Stimulated activated CD8-positive, alpha-beta memory T cell treated with anti-CD3 and anti-CD28 coated beads, Interleukin-15, amount 100 ng/mL, for 4 hours (primary cell): Measurements from ENCODE around the gene MAD1L1.

Experiments used
- DNase-seq, 2 donors: peaks; one replicate each; pipeline ENCODE4 v3.0.0-alpha.2; 2020; ENCODE audit warnings: low read depth in 2 of 2

MAD1L1 gene

DNA sequence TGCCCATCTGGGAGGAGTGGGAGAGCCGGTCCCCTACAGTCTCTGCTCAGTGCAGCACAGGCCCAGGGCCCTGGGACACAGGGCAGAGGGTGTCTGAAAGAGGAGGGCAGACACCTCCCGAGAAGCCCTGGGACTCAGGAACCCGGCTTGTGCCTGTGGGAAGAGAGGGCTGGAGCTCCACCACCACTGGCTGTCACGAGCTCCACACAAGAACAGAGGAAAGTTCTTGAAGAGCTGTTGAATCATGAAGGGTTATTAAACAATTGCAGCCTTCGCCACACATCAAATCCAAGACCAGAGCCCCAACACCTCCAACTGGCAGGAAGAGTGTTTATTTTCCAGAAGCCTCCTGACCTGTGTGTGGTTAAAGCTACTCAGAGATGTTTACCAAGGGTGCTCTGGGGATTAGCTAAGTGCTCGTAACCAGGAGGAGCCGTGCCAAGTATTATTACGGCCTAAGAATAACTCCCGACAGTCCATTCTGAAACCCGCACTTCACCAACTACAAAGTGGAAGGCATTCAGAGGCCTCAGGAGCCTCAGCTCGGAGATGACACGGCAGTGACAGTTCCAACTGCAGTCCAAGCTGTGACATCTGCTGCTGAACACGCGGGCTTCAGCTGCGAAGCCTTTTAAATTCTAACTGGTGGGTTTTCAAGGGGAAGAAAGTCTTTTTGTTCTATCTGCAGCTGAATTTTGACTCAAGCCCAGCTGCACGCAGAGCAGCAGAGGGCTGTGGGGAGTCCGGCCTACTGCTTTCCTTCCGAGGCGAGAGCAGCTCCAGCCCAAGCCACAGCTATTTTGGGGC is 75.1 kb downstream of the MAD1L1 start:
- DNase-seq = no peak

DNA sequence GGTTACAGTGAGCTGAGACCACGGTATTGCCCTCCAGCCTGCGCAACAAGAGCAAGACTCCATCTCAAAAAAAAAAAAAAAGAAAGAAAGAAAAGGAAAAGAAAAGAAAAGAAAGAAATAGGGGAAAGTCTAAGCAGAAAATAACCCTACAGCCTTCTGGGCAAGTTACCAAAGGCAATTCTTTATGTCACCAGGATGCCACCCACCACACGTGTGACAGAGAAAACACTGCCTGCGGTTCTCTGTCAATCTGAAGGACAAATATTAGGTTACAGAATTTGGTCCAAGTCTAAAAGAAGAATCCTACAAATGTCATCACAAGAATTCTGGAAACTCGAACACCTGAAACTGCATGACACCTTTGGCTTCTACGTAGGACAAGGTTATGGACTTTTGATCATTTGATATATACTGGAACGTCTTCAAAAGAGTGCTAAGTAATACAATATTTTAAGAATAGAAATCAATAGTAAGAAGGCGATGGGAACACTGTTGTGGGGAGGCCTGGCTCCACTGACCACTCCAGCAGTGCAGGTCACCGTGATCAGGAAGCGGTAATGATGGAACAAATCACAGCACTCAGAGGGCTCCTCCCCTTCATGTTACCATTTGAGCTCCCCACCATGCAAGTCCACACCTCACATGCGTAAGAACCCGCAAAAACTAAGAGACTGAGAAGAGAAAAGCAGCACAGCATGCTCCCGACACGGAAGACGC is 75.8 kb downstream of the MAD1L1 start:
- DNase-seq = no peak

DNA sequence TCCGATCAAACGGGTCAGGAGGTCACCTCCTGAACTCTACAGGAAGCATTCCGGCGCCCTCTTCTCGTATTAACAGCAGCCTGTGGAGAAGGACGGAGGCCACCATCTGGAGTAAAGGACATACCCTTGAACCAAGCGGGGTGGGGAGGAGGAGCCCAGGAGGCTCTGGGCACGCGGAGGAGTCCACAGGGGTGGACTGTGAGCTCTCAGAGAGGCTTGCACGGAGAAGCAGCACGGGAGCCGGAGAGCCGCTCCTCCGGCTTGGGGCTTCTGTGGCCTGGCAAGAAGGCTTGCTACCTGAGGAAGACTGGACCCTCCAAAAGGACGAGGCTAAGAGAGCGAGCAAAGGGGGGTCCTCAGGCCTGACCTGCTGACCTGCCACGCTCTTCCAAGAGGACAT is 77.9 kb downstream of the MAD1L1 start:
- no peak for DNase-seq

DNA sequence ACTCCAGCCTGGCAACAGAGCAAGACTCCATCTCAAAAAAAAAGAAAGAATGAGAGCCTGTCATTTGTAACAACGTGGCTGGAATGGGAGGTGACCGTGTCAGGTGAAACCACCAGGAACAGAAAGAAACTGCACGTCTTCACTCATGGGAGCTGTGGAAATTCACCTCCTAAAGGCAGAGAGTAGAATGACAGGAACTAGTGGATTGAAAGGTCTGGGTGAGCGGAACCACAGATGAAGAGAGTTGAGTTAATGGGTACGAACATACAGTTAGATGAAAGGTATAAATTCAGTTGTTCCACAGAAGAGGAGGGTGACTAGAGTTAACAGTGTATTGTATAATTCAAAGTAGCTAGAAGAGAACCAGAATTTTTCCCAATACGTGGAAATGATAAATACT is 78.6 kb downstream of the MAD1L1 start:
- no peak for DNase-seq

DNA sequence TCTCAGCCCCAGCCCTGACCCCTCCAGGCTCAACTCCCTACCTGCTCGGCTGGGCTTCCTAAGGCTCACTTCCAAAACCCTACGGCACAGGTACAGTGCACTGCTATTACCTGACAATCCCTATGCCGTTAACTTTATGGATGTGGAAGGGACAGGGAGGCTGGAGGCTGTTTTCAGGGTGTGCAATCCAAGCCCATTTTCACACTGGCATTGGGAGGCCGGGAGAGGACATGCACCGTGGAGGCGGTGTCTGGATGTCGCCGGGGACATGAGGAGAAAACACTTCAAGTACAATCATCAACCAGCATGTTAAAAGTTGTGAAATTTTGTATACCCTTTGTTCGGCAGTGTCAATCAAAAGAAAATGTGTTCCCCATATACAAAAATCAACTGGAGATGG is 80.1 kb downstream of the MAD1L1 start:
- no peak for DNase-seq

DNA sequence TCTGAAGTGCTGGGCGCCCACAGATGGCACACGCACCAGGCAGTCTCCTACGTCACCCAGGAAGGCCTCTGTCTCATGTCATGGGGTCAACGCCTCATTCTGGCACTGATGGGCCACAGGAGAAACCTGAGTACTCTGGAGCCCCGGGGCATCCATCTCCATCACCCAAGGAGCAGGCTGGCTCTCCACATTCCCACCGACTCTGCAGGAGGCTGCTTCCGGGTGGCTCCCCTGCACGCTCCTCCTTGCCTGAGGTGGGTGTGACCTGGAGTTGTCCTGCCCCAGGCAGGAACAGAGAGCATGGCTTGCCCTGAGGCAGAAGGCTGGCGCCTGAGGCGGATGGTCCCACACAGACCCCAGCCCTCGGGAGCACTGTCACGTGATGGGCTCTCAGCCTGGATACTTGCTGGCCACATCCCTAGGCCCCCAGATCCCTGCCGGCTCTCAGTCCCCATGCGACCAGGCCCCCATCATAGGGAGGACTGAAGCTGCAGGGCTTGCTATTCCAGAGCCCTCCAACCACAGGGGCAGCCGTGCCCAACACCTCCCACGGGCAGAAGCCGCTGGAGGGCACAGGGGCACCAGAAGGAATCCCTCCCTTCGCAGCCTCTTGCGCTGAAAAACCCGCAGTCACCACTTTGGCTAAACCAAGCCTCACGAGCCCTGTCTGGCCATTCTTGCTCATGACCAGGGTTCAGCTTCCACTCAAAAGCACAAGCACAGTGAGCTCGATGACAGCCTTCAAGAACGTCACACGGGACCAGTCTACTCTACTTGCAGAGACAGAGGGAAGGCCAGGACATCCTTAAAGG is 80.7 kb downstream of the MAD1L1 start:
- no peak for DNase-seq

DNA sequence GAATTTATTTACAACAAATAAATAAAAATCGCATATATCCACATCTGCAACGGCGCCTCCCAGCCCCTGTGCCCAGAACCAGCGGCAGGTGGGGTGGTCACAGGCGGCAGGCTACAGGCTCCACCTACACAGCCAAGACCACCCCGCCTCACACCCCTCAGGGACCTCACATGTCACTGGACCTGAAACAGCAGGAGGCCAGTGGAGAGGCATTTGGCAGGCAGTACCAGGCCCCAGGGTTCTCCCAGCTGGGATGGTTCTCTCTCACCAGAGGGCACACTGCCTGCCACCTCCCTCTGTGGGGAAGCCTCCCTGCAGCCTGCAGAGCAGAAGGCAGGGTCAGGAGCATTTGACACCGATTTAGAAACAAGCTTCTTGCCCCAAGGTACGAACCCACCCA is 81.5 kb downstream of the MAD1L1 start:
- DNase-seq = no peak

DNA sequence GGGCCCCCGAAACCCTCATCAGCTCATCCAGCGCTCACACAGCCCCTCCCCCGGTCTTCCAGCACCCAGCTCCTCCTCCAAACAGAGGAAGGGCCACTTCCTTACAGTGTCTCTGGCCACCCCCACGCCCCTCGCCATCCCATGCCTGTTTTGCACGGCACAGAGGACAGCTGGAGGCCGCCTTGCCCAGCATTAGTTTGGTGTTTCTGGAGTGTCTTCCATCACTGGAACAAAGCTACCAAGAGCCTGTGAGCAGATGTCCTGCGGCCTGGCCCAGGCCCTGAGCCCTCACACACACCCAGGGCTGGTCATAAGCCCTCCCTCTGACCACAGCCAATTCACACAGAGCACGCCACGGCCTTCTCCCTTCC is 82.3 kb downstream of the MAD1L1 start:
- DNase-seq = no peak

DNA sequence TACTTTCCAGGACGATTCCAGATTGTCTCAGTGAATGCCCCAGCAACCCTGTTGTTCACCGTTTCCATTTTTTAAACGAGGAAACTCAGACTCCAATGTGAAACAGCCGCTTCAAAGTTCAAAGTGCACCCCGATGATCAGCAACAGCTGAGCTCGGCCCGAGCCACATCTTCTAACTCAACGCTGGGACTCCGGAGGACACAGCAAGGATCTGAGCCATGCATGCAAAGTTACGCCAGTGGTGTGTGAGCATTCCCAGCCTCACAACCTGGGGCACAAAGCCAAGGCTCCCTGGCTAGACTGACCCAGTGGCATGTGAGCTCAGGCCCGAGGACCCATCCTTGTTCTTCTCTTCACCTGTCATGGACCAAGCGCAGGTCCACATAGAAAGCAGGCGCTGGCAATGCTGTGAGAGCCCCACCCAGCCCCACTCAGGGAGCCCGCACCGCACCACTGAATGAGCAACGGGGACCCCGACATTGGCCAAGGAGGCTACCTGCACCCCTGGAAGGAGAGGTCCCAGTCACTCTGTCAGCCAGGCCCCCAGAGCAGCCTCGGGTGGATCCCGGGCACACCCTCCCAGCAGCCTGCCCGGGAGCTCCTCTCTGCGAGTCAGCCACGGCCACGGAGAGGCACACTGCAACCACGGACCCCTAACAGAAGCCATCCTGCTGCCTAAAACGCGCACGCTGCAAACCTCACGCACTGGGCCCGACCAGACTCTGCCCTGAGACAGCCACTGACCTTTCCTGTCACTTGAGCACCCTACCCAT is 82.9 kb downstream of the MAD1L1 start:
- no peak for DNase-seq

DNA sequence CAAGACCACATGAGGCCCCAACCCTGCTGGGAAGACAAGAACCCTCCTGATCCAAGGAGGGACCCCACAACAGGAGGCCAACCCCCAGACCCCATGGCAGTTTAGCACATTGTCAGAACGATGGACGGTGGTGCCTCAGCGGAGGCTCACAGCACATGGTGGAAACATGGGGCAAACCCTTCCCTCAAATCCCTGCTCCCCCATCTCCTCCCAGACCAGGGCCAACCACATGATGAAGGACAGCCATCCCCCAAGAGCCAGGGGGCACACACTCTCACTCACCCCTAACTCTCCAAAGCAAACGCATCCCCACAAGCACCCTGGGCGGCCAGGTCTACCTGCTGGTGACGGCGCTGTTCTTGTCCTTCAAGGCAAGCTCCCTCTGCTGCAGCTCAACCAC is 83.9 kb downstream of the MAD1L1 start:
- no peak for DNase-seq

DNA sequence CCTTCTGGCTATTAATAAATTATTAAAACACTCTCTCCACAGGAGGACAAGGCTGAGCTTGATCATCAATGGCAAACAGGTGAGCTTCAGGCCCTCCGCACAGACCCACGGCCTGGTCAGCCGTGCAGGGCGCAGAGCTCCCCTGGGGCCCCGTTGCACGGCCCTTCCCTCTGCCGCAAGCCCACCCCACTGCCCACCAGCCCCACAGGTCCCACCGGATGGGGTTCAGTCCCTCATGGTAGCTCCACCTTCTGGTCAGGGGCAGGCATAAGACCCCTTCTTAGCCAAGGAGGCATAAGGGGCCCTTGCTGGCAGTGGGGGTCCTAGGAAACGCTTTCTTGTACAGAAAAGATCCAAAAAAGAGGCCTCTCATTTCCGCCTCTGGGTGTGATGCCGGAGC is 84.6 kb downstream of the MAD1L1 start:
- no peak for DNase-seq

DNA sequence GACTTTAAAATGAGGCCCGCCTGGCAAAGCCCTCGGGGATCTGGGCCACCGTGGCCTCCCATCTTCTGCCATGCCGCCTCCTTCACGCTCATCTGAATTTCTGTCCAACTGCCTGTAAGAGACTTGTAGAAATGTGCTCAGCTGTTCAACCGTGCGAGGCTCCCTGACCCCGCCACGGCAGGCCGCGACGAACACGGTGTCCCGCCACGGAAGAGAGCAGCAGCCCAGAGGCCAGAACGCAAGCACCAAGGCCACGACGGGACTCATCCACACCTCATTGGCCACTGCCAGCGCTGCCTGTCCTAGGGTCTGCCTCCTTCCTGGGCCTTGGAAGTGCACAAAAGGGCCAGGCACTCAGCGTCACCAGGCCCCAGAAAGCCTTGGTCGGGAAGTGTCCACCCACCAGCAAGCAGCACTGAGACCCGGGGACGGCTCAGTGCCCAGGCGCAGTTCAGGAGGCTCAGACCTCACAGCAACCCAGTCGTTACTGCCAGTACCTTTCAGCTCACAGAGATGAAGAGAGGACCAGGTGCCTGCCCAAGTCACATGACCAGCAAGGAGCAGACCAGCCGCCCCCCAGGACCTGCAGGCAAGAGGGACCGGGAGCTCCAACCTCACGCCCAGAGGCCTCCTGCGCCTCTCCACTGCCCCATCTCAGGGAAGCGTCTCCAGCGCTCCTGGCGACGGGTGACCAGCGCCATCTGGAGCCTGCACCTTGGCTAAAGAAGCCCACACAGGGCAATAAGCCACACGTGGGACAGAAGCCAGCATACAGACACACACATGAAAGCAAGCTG is 85.9 kb downstream of the MAD1L1 start:
- DNase-seq = no peak

DNA sequence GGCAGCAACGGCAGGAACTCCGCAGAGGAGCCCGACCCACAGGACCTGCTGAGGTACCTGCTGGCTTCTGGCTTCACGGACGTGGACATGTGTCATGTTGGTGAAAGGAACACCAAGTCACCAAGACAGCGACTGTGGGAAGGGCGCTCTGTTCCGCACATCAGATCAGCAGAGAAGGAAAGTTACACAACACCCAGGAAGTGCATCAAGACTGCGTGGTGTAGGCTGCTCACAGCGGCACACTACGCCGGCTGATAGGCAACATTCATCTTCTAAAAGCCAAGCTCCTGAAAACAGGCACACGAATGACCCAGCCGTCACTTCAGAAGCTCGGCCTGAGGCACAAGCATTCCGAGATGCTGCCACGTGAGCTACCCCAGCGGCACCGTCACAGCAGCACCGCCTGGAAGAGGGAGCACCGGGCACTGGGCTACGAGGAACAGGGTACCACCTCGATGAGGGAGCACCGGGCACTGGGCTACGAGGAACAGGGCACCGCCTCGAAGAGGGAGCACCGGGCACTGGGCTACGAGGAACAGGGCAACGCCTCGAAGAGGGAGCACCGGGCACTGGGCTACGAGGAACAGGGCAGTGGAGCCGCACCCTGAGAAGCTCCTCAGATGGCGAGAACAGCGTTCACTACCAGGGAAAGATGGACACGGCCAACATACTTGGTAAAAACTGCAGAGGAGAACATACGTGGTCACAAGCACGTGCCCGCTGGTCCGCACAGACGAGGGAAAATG is 86.7 kb downstream of the MAD1L1 start:
- DNase-seq = no peak

DNA sequence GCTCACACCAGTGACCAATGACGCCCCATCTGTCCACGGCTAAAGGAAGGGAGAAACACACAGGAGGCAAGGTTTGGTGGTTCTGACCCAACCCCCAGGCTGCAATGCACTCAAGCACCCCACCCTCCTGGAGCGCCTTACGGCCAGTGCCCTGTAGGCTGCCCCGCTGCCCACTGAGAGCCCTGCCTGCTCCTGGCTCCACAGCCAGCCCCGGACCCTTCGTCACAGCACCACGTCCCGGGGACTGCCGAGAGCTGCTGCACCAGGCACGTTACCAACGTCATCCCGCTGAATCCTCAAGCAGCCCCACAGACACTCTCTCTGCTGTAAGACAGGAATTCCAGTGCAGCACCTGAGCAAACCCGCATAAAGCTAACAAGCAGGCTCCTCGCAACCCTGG is 87.8 kb downstream of the MAD1L1 start:
- DNase-seq = no peak

DNA sequence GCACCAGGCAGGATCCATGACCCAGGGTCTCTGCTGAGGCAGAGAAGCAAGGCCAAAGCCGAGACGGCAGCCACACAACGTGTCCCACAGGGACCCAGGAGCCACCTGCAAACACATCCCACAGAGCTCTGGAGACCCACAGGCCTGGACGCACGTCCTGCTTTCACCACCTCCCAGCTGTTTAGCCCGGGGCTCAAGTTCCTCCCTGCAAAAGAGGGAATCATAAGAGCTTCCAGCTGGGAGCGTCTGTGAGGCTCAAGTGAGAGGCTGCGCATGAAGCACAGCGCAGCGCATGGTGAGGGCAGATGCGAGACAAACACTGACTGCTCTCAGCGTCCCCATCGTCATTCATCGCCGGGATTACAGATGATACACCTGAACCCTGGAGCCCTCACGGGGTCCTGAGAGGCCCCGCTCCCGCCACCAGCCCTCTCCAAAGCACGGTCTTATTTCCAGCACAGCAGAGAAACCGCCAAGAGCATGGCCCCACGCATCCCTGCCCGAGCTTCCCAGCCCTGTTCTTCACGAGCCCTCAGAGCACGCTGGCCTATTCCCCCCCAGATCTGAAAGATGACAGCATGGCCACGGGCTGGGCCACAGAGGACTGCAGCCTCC is 88.7 kb downstream of the MAD1L1 start:
- no peak for DNase-seq

DNA sequence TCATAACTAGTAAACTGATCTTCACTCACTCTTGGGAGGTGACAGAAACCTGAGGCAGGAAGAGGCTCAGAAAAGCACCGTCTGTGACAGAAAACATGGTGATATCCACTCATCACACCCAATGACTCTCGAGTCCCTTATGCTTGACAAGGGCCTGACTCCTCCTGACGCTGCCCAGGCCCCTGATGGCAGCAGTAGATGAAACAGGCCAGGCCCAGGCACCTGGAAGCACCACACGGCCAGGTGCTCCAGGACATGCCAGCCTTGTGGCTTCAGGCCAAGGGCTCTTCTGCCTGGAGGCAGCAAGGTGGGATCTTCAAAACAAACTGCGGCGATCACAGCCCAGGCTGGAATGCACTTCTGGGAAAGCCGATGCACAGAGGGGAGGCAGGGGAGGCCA is 89.3 kb downstream of the MAD1L1 start:
- no peak for DNase-seq

DNA sequence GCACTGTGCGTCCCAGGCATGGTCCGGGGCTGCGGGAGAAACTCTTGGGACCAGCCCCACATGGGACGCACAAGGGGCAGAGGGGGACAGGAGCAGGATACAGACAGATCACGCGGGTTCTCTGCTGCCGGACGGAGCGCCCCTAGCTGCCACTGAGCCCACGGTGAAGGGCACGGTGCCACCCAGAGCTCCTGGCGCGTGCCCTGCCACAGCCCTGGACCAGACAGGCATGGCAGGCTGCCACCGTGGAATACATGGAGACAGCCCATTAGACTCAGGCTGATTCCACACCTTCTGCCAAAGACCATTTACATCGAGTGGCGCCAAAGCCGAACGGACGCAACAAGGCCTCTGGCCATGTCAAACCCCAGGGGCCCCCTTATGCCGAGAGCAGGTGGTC is 90.4 kb downstream of the MAD1L1 start:
- no peak for DNase-seq

DNA sequence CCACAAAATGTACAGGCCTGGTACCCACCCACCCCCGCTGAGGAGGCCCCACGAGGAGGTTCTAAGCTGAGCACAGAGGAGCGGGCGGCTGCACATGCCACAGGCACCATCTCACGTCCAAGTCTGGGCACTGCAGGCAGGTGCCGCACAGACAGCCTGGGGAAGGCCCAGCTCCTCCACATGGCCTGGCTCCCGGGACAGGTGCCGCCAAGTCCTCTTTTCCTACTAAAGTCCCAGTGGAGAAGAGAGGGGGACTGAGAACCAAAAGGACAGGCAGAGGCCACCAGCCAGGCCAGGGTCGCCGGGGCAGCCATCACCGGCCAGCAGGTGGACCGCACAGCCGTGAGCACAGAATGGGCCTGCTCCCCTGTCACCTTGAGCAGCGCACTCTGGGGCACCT is 91.1 kb downstream of the MAD1L1 start:
- DNase-seq = no peak

DNA sequence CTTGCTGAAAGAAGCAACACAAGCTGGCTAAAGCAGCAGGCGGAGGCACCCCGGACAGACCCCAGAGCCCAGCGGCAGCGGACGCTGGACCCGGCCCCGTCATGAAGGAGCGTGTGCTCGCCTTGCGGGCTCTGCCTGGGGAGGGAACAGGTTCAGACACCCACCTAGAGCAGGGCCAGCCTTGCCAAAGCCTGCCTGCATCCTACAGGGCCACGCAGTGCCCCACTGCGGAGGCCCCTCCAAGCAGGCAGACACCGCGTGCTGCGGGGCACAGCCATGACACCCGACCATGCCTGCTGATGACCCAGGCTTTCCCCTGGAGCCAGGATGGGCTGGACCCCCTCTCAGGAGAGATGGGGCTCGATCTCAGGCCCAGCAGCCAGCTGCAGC is 91.7 kb downstream of the MAD1L1 start:
- DNase-seq = no peak
